GM23338 (cell line): ENCODE data around the gene MMP15. TPM values are rescaled to one million over a fixed set of nuclear protein-coding genes. Genes with fewer than 3 reads are reported as not detected.
A peak's percentile ranks its signal among the peaks of the same experiment; 100 is the strongest.

Source experiments
- ATAC-seq: fragments of 200-7000 bp; cut with Tn5 transposase; 3 replicates; pipeline ENCODE4 v1.9.1; 2020
- DNase-seq: peaks from one replicate; pipeline ENCODE4 v3.0.0-alpha.2; 2015; ENCODE audit warnings: low spot score
- H2AFZ ChIP-seq: fragments of 200-600 bp; sonication (generic); 2 replicates; pipeline ENCODE4 v1.8.0; 2016; ENCODE audit warnings: antibody characterized with exemption, mild to moderate bottlenecking, moderate library complexity
- H3F3A ChIP-seq: fragments of 200-600 bp; sonication (generic); replicated peaks from 2 replicates; pipeline ENCODE4 v1.8.0; 2017; ENCODE audit warnings: antibody characterized with exemption, mixed run types, low read depth
- H3K27ac ChIP-seq: fragments of 200-600 bp; sonication (generic); 2 replicates; pipeline ENCODE4 v1.6.1; 2016; ENCODE audit warnings: low read depth
- H3K27me3 ChIP-seq: fragments of 200-600 bp; sonication (generic); 2 replicates; pipeline ENCODE4 v1.8.0; 2016; ENCODE audit warnings: mild to moderate bottlenecking, mixed run types, moderate library complexity; ENCODE audit not compliant: insufficient read depth
- H3K36me3 ChIP-seq: fragments of 200-600 bp; sonication (generic); 2 replicates; pipeline ENCODE4 v1.8.0; 2016; ENCODE audit warnings: mild to moderate bottlenecking; ENCODE audit not compliant: insufficient read depth
- H3K4me1 ChIP-seq: fragments of 200-600 bp; sonication (generic); 2 replicates; pipeline ENCODE4 v1.8.0; 2016; ENCODE audit warnings: mild to moderate bottlenecking, moderate library complexity; ENCODE audit not compliant: insufficient read depth
- H3K4me2 ChIP-seq: fragments of 200-600 bp; sonication (generic); 2 replicates; pipeline ENCODE4 v1.7.1; 2017; ENCODE audit warnings: mixed run types
- H3K4me3 ChIP-seq: fragments of 200-600 bp; sonication (generic); 2 replicates; pipeline ENCODE4 v1.6.1; 2016; ENCODE audit warnings: mixed run types
- H3K79me2 ChIP-seq: fragments of 200-600 bp; sonication (generic); replicated peaks from 2 replicates; pipeline ENCODE4 v1.8.0; 2017; ENCODE audit warnings: mild to moderate bottlenecking; ENCODE audit not compliant: insufficient read depth
- H3K9me2 ChIP-seq: fragments of 200-600 bp; sonication (generic); 2 replicates; pipeline ENCODE4 v1.8.0; 2017; ENCODE audit not compliant: insufficient read depth
- H4K20me1 ChIP-seq: fragments of 200-600 bp; sonication (generic); replicated peaks from 2 replicates; pipeline ENCODE4 v1.8.0; 2017; ENCODE audit warnings: mild to moderate bottlenecking; ENCODE audit not compliant: insufficient read depth
- H3K27ac Mint-ChIP-seq: 2 replicates; pipeline ENCODE4 v1.8.0; 2020; ENCODE audit warnings: inconsistent platforms, mild to moderate bottlenecking, moderate library complexity, mixed read lengths
- H3K27me3 Mint-ChIP-seq: 3 replicates; pipeline ENCODE4 v1.8.0; 2022; ENCODE audit warnings: low read depth, mild to moderate bottlenecking, moderate library complexity, mixed read lengths, inconsistent platforms; ENCODE audit not compliant: insufficient read depth, poor library complexity
- H3K36me3 Mint-ChIP-seq: 3 replicates; pipeline ENCODE4 v1.8.0; 2021; ENCODE audit warnings: low read depth, mild to moderate bottlenecking, inconsistent platforms, moderate library complexity, mixed read lengths
- H3K4me1 Mint-ChIP-seq: 3 replicates; pipeline ENCODE4 v1.8.0; 2020; ENCODE audit warnings: mild to moderate bottlenecking, inconsistent platforms, mixed read lengths
- H3K4me3 Mint-ChIP-seq: 3 replicates; pipeline ENCODE4 v1.8.0; 2021; ENCODE audit warnings: moderate library complexity, mild to moderate bottlenecking, inconsistent platforms, mixed read lengths
- H3K9me3 Mint-ChIP-seq: 3 replicates; pipeline ENCODE4 v1.8.0; 2020; ENCODE audit warnings: moderate library complexity, mild to moderate bottlenecking, inconsistent platforms, mixed read lengths
- CTCF ChIP-seq, 2 experiments: fragments of 200-600 bp in 1 of 2; sonication (generic) in 1 of 2; conservative IDR thresholded peaks; 2 replicates each; pipeline versions ENCODE4 v1.5.1 to v1.6.1; 2016 to 2017; ENCODE audit warnings: antibody characterized with exemption in 2 of 2, low read depth in 2 of 2, mild to moderate bottlenecking in 2 of 2, moderate library complexity in 1 of 2
- EZH2phosphoT487 ChIP-seq: fragments of 200-600 bp; sonication (generic); IDR thresholded peaks from one replicate; pipeline ENCODE4 v1.8.1; 2018; ENCODE audit warnings: antibody characterized with exemption; ENCODE audit not compliant: unreplicated experiment
- ZNF114 ChIP-seq: fragments of 250-450 bp; sonication (Bioruptor Pico); IDR thresholded peaks from 2 replicates; pipeline ENCODE4 v1.5.0; 2020; ENCODE audit warnings: mild to moderate bottlenecking, moderate library complexity
- ZNF462 ChIP-seq: fragments of 250-450 bp; sonication (Bioruptor Pico); IDR thresholded peaks from 2 replicates; pipeline ENCODE4 v1.5.0; 2020; ENCODE audit warnings: mild to moderate bottlenecking, moderate library complexity
- polyA plus RNA-seq: library from polyadenylated mRNA; unstranded; fragments of >200 nt; fragmentation: Nextera tagmentation; extraction: Ambion mirVana; gene quantifications from 2 replicates; pipeline ENCODE4 v1.2.1, GENCODE V29; 2016
- total RNA-seq: library from RNA; depleted of rRNA; stranded (reverse); fragments of >200 nt; shearing (Covaris generic); gene quantifications from 2 replicates; pipeline ENCODE4 v1.2.3, GENCODE V29; 2014

MMP15 gene
- total and polyA plus RNA-seq, 2 experiments from 2014 or later = 10.9 to 79.1 TPM

- TF ChIP-seq ZNF114 (CRISPR knock-in tag) (no peak), CTCF (conservative IDR thresholded peaks at IDR 0.05; ENCODE audit: low read depth in 2 of 2) (peak; percentile 52 to 72), EZH2phosphoT487 (no peak), ZNF462 (CRISPR knock-in tag) (no peak)
- peaks cover 2% of the 10 kb centered on the region; the same call in 1 of the 2 replicates for H3F3A ChIP-seq
- H2AFZ ChIP-seq = no peak overlapping the region
- H3K36me3 ChIP-seq = no peaks in the 10 kb centered on the region; the same call in 1 of the 2 replicates
- H3K27ac ChIP-seq = no peak overlapping the region
- ATAC-seq (peak; percentile 58), DNase-seq (peak; percentile 75)
- H3K4me1 ChIP-seq = peaks cover 18% of the 10 kb centered on the region
- H3K27me3 ChIP-seq = no peaks in the 10 kb centered on the region
- 0 out of 2 replicates have a peak, but pooled peaks cover 4% of the 10 kb centered on the region for H4K20me1 ChIP-seq
- H3K4me3 ChIP-seq = no peak overlapping the region
- Mint-ChIP-seq H3K27me3 (peaks cover 2% of the 10 kb centered on the region), H3K4me3 (no peak overlapping the region), H3K36me3 (no peaks in the 10 kb centered on the region), H3K4me1 (peaks cover 25% of the 10 kb centered on the region), H3K9me3 (no peaks in the 10 kb centered on the region), H3K27ac (no peak overlapping the region)
- H3K79me2 ChIP-seq = no peaks in the 10 kb centered on the region
- H3K4me2 ChIP-seq = no peak overlapping the region
- no peaks in the 10 kb centered on the region for H3K9me2 ChIP-seq
Observed at GRCh38 chr16:58018803-58019202, 6.8 kb upstream of the MMP15 start.
